Heart left ventricle (tissue), 13 donors: ENCODE results near the gene ARNT2.

Experiments
- POLR2A ChIP-seq, 2 donors: fragments of 450-650 bp; IDR thresholded peaks; one replicate each; pipeline ENCODE4 v1.6.1; 2017; ENCODE audit warnings: antibody characterized with exemption in 2 of 2, mild to moderate bottlenecking in 2 of 2, moderate library complexity in 2 of 2
- TF ChIP-seq, protein P1 (sequence below), 12 donors: fragments of 200-600 bp; sonication (generic) in 4 of 12; IDR thresholded peaks; one replicate each; pipeline versions ENCODE4 v1.5.0 to v1.8.0; 2018 to 2022; ENCODE audit warnings: antibody characterized with exemption in 12 of 12, mild to moderate bottlenecking in 5 of 12
- donor health status: ischemic (EF 13 %, LVEDD 7.1; RV severe dilation, severe dysfunction).
- donor health status: DM: no; HTN: yes; CAD: no.
- donor health status: DM: no; HTN: no; CAD: no.
- donor health status: ischemic (EF 25% LVEDD 6.9; RV normal size, moderate dysfunction).
- donor health status: ischemic (EF 25% LVEDD 5.7; RV mildly dilated, moderate dysfunction).
- donor health status: ischemic (EF 35%, LVEDD 5.7; RV mildly dilated, moderate dysfunction).
- donor health status: nonischemic (EF 11% LVEDD 7.7; RV severe dilation, severe dysfunction).
- donor health status: DM: yes; HTN: yes; CAD: no.
- donor health status: PGD.
- donor health status: ischemic (EF 29% LVEDD 5.4; RV normal size, mild dysfunction).
- donor health status: nonischemic (EF 23%, LVEDD 6.1; RV moderate dilation, normal function).

DNA sequence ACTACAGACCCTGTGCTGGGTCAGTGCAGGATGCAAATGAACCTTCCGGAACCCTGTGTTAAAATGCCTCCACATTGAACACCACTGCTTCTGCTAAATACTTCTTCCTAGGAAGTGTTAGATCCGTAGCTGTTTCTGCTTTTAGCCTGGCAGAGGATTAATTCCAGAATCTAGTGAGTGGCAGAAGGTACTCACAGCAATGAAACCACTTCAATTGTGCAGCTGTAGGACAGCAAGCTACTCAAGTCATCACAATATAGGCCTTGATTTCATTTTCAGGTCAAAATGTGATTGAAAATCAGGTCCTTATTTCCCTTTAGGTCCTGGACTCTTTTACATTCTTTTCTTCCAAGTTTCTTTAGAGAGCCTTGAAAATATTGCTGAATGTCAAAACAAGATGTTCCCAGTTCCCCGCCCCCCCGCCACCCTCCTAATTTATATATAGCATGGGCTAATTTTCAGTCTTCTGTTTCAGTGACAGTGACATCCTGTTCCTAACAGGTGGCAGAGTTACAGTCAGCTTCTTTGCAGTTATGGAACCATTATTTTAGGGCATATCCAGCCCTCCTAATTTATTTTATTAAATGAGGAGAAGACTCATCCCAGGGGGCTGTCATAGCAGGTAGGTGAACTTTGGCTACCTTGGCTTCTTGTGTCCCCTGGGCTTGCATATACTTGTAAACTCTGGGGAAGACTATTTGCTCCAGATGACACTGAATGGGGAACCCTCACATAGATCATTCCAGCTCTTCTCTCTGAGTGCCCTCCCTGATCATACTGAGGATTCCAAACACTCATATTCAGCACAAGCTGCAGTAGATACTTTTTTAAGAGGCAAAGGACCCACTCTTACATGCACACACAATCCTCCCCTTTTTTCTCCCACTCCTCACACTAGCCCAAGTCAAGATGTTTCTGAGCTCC, 28.0 kb upstream of the ARNT2 start:
- TF ChIP-seq, protein P1, sequence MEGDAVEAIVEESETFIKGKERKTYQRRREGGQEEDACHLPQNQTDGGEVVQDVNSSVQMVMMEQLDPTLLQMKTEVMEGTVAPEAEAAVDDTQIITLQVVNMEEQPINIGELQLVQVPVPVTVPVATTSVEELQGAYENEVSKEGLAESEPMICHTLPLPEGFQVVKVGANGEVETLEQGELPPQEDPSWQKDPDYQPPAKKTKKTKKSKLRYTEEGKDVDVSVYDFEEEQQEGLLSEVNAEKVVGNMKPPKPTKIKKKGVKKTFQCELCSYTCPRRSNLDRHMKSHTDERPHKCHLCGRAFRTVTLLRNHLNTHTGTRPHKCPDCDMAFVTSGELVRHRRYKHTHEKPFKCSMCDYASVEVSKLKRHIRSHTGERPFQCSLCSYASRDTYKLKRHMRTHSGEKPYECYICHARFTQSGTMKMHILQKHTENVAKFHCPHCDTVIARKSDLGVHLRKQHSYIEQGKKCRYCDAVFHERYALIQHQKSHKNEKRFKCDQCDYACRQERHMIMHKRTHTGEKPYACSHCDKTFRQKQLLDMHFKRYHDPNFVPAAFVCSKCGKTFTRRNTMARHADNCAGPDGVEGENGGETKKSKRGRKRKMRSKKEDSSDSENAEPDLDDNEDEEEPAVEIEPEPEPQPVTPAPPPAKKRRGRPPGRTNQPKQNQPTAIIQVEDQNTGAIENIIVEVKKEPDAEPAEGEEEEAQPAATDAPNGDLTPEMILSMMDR (IDR thresholded peaks at IDR 0.05) = no peak
- TF ChIP-seq POLR2A (IDR thresholded peaks at IDR 0.05) = no peak
